ENCODE data around the gene WDR46.

- TF ChIP-seq POLR2A (IDR thresholded peaks at IDR 0.05) (no peak), CTCF (IDR thresholded peaks at IDR 0.05) (no peak), POLR2AphosphoS5 (IDR thresholded peaks at IDR 0.05) (no peak)
Observed at GRCh38 chr6:33236328-33236727, 52.7 kb downstream of the WDR46 start.
